Mesenchymal stem cell (in vitro differentiated cells and primary cell): ENCODE measurements around the gene MEAK7.

Source experiments
- DNase-seq: peaks from one replicate; pipeline ENCODE4 v3.0.0-alpha.2; 2013
- H2AFZ ChIP-seq: one replicate; pipeline ENCODE4 v1.6.1; 2013; ENCODE audit warnings: low read depth, mild to moderate bottlenecking, control low read depth, inconsistent platforms, low read length, moderate library complexity
- H2AK5ac ChIP-seq: 2 replicates; pipeline ENCODE4 v1.6.1; 2013; ENCODE audit warnings: low read length, moderate library complexity, mild to moderate bottlenecking, inconsistent platforms; ENCODE audit not compliant: severe bottlenecking
- H2BK120ac ChIP-seq: one replicate; pipeline ENCODE4 v1.6.1; 2013; ENCODE audit warnings: low read depth, mild to moderate bottlenecking, inconsistent platforms, low read length, moderate library complexity
- H2BK12ac ChIP-seq, 2 experiments: one replicate each; pipeline ENCODE4 v1.6.1; 2013; ENCODE audit warnings: inconsistent platforms in 2 of 2, low read length in 2 of 2, mild to moderate bottlenecking in 2 of 2, moderate library complexity in 2 of 2, control low read depth in 1 of 2
- H2BK15ac ChIP-seq: one replicate; pipeline ENCODE4 v1.6.1; 2013; ENCODE audit warnings: mild to moderate bottlenecking, low read depth, inconsistent platforms; ENCODE audit not compliant: poor library complexity, severe bottlenecking
- H2BK5ac ChIP-seq: 2 replicates; pipeline ENCODE4 v1.6.1; 2013; ENCODE audit warnings: low read depth, mild to moderate bottlenecking, low read length, control low read depth, inconsistent platforms; ENCODE audit not compliant: poor library complexity, severe bottlenecking
- H3K14ac ChIP-seq, 2 experiments: one replicate each; pipeline ENCODE4 v1.6.1; 2013; ENCODE audit warnings: inconsistent platforms in 2 of 2, low read length in 2 of 2, control low read depth in 1 of 2, mild to moderate bottlenecking in 1 of 2, moderate library complexity in 1 of 2
- H3K18ac ChIP-seq, 2 experiments: one replicate each; pipeline ENCODE4 v1.6.1; 2013; ENCODE audit warnings: inconsistent platforms in 2 of 2, low read length in 2 of 2, control low read depth in 1 of 2, low read depth in 1 of 2, mild to moderate bottlenecking in 1 of 2
- H3K23ac ChIP-seq, 2 experiments: one replicate each; pipeline ENCODE4 v1.6.1; 2013; ENCODE audit warnings: inconsistent platforms in 2 of 2, low read length in 2 of 2, mild to moderate bottlenecking in 2 of 2, moderate library complexity in 2 of 2, control low read depth in 1 of 2
- H3K27ac ChIP-seq: 2 replicates; pipeline ENCODE4 v1.5.1; 2013; ENCODE audit warnings: mild to moderate bottlenecking, moderate library complexity, low read length, control low read depth, inconsistent platforms; ENCODE audit not compliant: poor library complexity, severe bottlenecking
- H3K27me3 ChIP-seq, 2 experiments: 2 replicates each; pipeline versions ENCODE4 v1.6.1 to v1.7.0; 2013; ENCODE audit warnings: low read length in 2 of 2, mild to moderate bottlenecking in 2 of 2, moderate library complexity in 2 of 2, control low read depth in 1 of 2, inconsistent platforms in 1 of 2; ENCODE audit not compliant: control insufficient read depth in 1 of 2, insufficient read depth in 1 of 2
- H3K36me3 ChIP-seq, 2 experiments: 2 replicates each; pipeline versions ENCODE4 v1.6.1 to v1.7.0; 2013; ENCODE audit warnings: low read length in 2 of 2, control low read depth in 1 of 2, inconsistent platforms in 1 of 2, low read depth in 1 of 2, mild to moderate bottlenecking in 1 of 2; ENCODE audit not compliant: insufficient read depth in 2 of 2, control insufficient read depth in 1 of 2
- H3K4ac ChIP-seq, 2 experiments: one replicate each; pipeline ENCODE4 v1.6.1; 2013; ENCODE audit warnings: inconsistent platforms in 2 of 2, low read length in 2 of 2, mild to moderate bottlenecking in 2 of 2, moderate library complexity in 2 of 2, control low read depth in 1 of 2, low read depth in 1 of 2
- H3K4me1 ChIP-seq: 2 replicates; pipeline ENCODE4 v1.6.1; 2013; ENCODE audit warnings: low read depth, low read length, control low read depth; ENCODE audit not compliant: control insufficient read depth, insufficient read depth
- H3K4me2 ChIP-seq: 2 replicates; pipeline ENCODE4 v1.6.1; 2013; ENCODE audit warnings: low read length, mild to moderate bottlenecking, inconsistent platforms; ENCODE audit not compliant: poor library complexity, severe bottlenecking
- H3K4me3 ChIP-seq, 2 experiments: 2 replicates each; pipeline versions ENCODE4 v1.5.1 to v1.7.0; 2013; ENCODE audit warnings: low read length in 2 of 2, mild to moderate bottlenecking in 2 of 2, control low read depth in 1 of 2, low read depth in 1 of 2; ENCODE audit not compliant: insufficient read depth in 1 of 2
- H3K79me1 ChIP-seq: replicated peaks from 2 replicates; pipeline ENCODE4 v1.6.1; 2013; ENCODE audit warnings: mild to moderate bottlenecking, control low read depth, low read length, inconsistent platforms; ENCODE audit not compliant: poor library complexity, severe bottlenecking
- H3K9ac ChIP-seq: 2 replicates; pipeline ENCODE4 v1.7.0; 2013; ENCODE audit warnings: mild to moderate bottlenecking, low read length, moderate library complexity
- H3K9me3 ChIP-seq: 2 replicates; pipeline ENCODE4 v1.7.0; 2013; ENCODE audit warnings: mild to moderate bottlenecking, low read length; ENCODE audit not compliant: control insufficient read depth
- H4K8ac ChIP-seq: one replicate; pipeline ENCODE4 v1.6.1; 2013; ENCODE audit warnings: inconsistent platforms, mild to moderate bottlenecking, low read length, moderate library complexity
- H4K91ac ChIP-seq: one replicate; pipeline ENCODE4 v1.6.1; 2013; ENCODE audit warnings: mild to moderate bottlenecking, low read length, inconsistent platforms
- WGBS: methylation state at CpG from one replicate; pipeline ENCODE4 v1.1.7; 2013; ENCODE audit warnings: mixed read lengths; 5-methylcytosine and 5-hydroxymethylcytosine counted together

The MEAK7 gene

DNA sequence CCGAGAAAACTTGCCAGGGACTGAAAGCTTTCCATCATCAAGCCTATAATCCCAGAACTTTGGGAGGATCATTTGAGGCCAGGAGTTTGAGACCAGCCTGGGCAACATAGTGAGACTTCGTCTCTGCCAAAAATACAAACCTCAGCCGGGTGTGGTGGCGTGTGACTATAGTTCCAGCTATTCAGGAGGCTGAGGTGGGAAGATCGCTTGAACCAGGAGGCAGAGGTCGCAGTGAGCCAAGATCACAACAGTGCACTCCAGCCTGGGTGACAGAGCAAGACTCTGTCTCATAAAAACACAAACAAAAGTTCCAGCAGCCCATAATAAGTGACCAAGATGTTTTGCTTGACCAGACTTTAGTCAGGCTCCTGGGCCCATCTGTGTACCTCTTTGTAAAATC is 1.9 kb downstream of the MEAK7 start:
- no peak overlapping the region for H2BK15ac ChIP-seq
- H2BK5ac ChIP-seq: no peak overlapping the region
- H3K36me3 ChIP-seq: peaks cover 21 to 44% of the 10 kb centered on the region in 2 experiments
- H3K4ac ChIP-seq: no peak overlapping the region
- H3K9me3 ChIP-seq: no peaks in the 10 kb centered on the region
- no peak for DNase-seq
- H3K4me3 ChIP-seq: no peak overlapping the region
- H3K79me1 ChIP-seq: peaks cover 32% of the 10 kb centered on the region
- no peak overlapping the region for H2BK12ac ChIP-seq
- H3K4me2 ChIP-seq: no peak overlapping the region
- H3K27ac ChIP-seq: no peak overlapping the region
- no peak overlapping the region for H2AK5ac ChIP-seq
- WGBS: 91% methylated on average over 6 of the region's 6 CpGs
- H4K91ac ChIP-seq: no peak overlapping the region
- no peaks in the 10 kb centered on the region for H3K27me3 ChIP-seq
- no peak overlapping the region for H4K8ac ChIP-seq
- peaks cover 36% of the 10 kb centered on the region for H3K4me1 ChIP-seq
- no peak overlapping the region for H2BK120ac ChIP-seq
- H3K14ac ChIP-seq: no peak overlapping the region
- no peak overlapping the region for H3K18ac ChIP-seq
- H2AFZ ChIP-seq: no peak overlapping the region
- no peak overlapping the region for H3K23ac ChIP-seq
- peak overlapping the region; percentile 90 for H3K9ac ChIP-seq

DNA sequence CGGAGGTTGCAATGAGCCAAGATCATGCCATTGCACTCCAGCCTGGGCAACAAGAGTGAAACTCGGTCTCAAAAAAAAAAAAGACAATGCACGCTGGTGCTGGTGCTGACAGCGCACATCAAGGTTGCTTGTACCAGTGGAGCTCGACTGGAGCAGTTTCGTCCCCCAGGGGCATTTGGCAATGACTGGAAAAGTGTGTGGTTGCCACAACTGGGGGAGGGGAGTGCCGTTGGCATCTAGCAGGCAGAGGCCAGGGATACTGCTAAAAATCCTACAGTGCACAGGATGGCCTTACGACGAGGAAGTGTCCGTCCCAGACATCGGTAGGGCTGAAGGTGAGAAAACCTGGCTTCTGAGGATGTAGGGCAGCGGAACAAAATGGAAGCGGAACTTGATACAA is 2.4 kb downstream of the MEAK7 start:
- H3K79me1 ChIP-seq: peaks cover 33% of the 10 kb centered on the region
- no peak overlapping the region for H3K18ac ChIP-seq
- no peak overlapping the region for H2AFZ ChIP-seq
- no peaks in the 10 kb centered on the region for H3K9me3 ChIP-seq
- H4K8ac ChIP-seq: no peak overlapping the region
- no peak overlapping the region for H3K4ac ChIP-seq
- no peak overlapping the region for H2BK15ac ChIP-seq
- H2BK120ac ChIP-seq: no peak overlapping the region
- H2AK5ac ChIP-seq: no peak overlapping the region
- no peaks in the 10 kb centered on the region for H3K27me3 ChIP-seq
- H3K27ac ChIP-seq: no peak overlapping the region
- H2BK12ac ChIP-seq: no peak overlapping the region
- H3K4me2 ChIP-seq: no peak overlapping the region
- H3K9ac ChIP-seq: no peak overlapping the region
- no peak overlapping the region for H4K91ac ChIP-seq
- peaks cover 36% of the 10 kb centered on the region for H3K4me1 ChIP-seq
- no peak overlapping the region for H3K4me3 ChIP-seq
- no peak overlapping the region for H2BK5ac ChIP-seq
- DNase-seq: no peak
- 94% methylated on average over 13 of the region's 13 CpGs for WGBS
- no peak overlapping the region for H3K14ac ChIP-seq
- H3K23ac ChIP-seq: no peak overlapping the region
- peaks cover 26 to 49% of the 10 kb centered on the region in 2 experiments for H3K36me3 ChIP-seq

DNA sequence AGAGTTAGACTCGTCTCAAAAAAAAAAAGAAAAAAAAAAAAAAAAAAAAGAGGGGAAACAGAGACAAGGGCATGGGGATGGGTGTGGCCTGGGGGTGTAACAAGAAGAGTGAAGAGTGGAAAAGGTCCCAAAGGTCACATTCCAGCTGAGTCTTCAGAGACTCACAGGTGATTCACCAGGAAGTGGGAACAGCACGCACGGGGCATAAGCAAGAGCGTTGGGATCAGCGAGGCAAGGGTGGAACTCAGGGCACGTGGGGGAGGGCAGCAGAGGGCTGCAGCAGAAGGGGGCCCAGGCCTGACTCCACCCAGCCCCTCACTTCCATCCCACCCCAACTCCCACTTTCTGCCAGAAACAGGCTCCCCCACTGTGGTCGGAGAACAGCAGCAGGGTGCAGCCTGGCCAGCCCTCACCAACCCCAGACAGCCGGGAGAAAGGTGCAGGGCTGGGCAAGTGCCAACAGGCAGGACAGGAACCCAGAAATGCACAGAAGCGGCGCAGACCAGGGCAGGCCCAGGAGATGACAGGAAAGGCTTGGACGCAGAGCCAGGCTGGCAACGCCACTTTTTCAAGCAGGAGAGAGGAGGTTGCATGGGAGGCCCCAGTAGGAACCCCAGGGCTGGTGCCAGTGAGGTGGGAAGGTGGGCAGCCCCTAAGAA is 3.3 kb downstream of the MEAK7 start:
- H3K4me1 ChIP-seq: peaks cover 35% of the 10 kb centered on the region
- H3K18ac ChIP-seq: peak overlapping the region in 1 of 2 experiments; percentile 18
- H2AK5ac ChIP-seq: no peak overlapping the region
- H4K8ac ChIP-seq: peak overlapping the region; percentile 35
- 54% methylated on average over 12 of the region's 12 CpGs for WGBS
- H3K9ac ChIP-seq: no peak overlapping the region
- no peak overlapping the region for H2BK15ac ChIP-seq
- H2BK120ac ChIP-seq: no peak overlapping the region
- H3K27ac ChIP-seq: no peak overlapping the region
- H3K36me3 ChIP-seq: peaks cover 33 to 57% of the 10 kb centered on the region in 2 experiments
- peaks cover 34% of the 10 kb centered on the region for H3K79me1 ChIP-seq
- H3K14ac ChIP-seq: peak overlapping the region in 1 of 2 experiments; percentile 61
- no peak overlapping the region for H2BK12ac ChIP-seq
- no peak overlapping the region for H3K4ac ChIP-seq
- peak overlapping the region; percentile 4 for H3K4me2 ChIP-seq
- no peak overlapping the region for H4K91ac ChIP-seq
- no peak overlapping the region for H3K23ac ChIP-seq
- H3K9me3 ChIP-seq: no peaks in the 10 kb centered on the region
- DNase-seq: no peak
- no peak overlapping the region for H3K4me3 ChIP-seq
- H2BK5ac ChIP-seq: no peak overlapping the region
- no peak overlapping the region for H2AFZ ChIP-seq
- no peaks in the 10 kb centered on the region for H3K27me3 ChIP-seq

DNA sequence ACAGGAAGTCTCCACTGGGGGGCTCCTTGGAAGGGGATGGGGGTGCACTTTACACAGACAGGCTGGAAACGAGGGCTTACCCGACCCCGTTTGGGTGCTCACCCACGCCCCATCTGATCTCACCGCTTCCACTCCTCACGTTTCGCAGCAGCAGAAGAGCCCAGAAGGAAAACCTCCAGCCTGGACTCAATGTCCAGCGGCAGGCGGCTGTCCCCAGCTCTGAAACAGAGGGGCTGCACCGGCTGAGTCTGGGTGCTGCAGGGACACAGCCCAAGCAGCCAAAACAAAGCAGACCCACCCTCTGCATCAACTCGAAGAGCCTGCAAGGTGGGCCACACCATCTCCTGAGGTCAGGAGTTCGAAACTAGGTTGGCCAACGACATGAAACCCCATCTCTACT is 3.9 kb downstream of the MEAK7 start:
- Histone ChIP-seq H2BK12ac (no peak overlapping the region), H2AK5ac (no peak overlapping the region), H2AFZ (no peak overlapping the region), H2BK5ac (no peak overlapping the region), H3K14ac (no peak overlapping the region), H2BK15ac (no peak overlapping the region), H4K8ac (no peak overlapping the region), H3K4me3 (no peak overlapping the region), H3K4ac (no peak overlapping the region), H2BK120ac (no peak overlapping the region), H3K27me3 (no peaks in the 10 kb centered on the region), H3K36me3 (peaks cover 40 to 64% of the 10 kb centered on the region in 2 experiments), H3K4me2 (no peak overlapping the region), H3K18ac (no peak overlapping the region), H3K27ac (no peak overlapping the region), H3K4me1 (peaks cover 31% of the 10 kb centered on the region), H3K23ac (no peak overlapping the region), H3K79me1 (peaks cover 34% of the 10 kb centered on the region), H3K9me3 (no peaks in the 10 kb centered on the region), H4K91ac (no peak overlapping the region), H3K9ac (no peak overlapping the region)
- DNase-seq: no peak
- 96% methylated on average over 13 of the region's 13 CpGs for WGBS
